Hepatocyte (in vitro differentiated cells): Measurements from ENCODE around the gene COQ5. TPM values are rescaled to one million over a fixed set of nuclear protein-coding genes. Genes with fewer than 3 reads are reported as not detected.

Experiments used
- DNase-seq: peaks from one replicate; pipeline ENCODE4 v3.0.0-alpha.2; 2016; ENCODE audit warnings: low spot score
- H2AFZ ChIP-seq: fragments of 200-600 bp; sonication (generic); 2 replicates; pipeline ENCODE4 v1.6.0; 2016; ENCODE audit warnings: antibody characterized with exemption, mild to moderate bottlenecking
- H3K27ac ChIP-seq: fragments of 200-600 bp; sonication (generic); 2 replicates; pipeline ENCODE4 v1.5.1; 2016; ENCODE audit warnings: mild to moderate bottlenecking
- H3K27me3 ChIP-seq: fragments of 200-600 bp; sonication (generic); 2 replicates; pipeline ENCODE4 v1.6.1; 2016
- H3K36me3 ChIP-seq: fragments of 200-600 bp; sonication (generic); replicated peaks from 2 replicates; pipeline ENCODE4 v1.5.1; 2016; ENCODE audit warnings: low read depth; ENCODE audit not compliant: insufficient read depth
- H3K4me1 ChIP-seq: fragments of 200-600 bp; sonication (generic); 2 replicates; pipeline ENCODE4 v1.5.1; 2016; ENCODE audit warnings: mild to moderate bottlenecking, moderate library complexity; ENCODE audit not compliant: insufficient read depth
- H3K4me2 ChIP-seq: fragments of 200-600 bp; sonication (generic); 2 replicates; pipeline ENCODE4 v1.6.0; 2016
- H3K4me3 ChIP-seq: fragments of 200-600 bp; sonication (generic); 2 replicates; pipeline ENCODE4 v1.5.1; 2016; ENCODE audit warnings: mild to moderate bottlenecking
- H3K79me2 ChIP-seq: fragments of 200-600 bp; sonication (generic); 2 replicates; pipeline ENCODE4 v1.6.0; 2017; ENCODE audit warnings: mild to moderate bottlenecking
- H3K9me2 ChIP-seq: fragments of 200-600 bp; sonication (generic); replicated peaks from 2 replicates; pipeline ENCODE4 v1.6.0; 2017; ENCODE audit warnings: mild to moderate bottlenecking; ENCODE audit not compliant: insufficient read depth
- H3K9me3 ChIP-seq: fragments of 200-600 bp; sonication (generic); 2 replicates; pipeline ENCODE4 v1.5.1; 2016; ENCODE audit warnings: low read depth, mild to moderate bottlenecking
- H4K20me1 ChIP-seq: fragments of 200-600 bp; sonication (generic); 2 replicates; pipeline ENCODE4 v1.6.0; 2016; ENCODE audit warnings: mild to moderate bottlenecking; ENCODE audit not compliant: insufficient read depth, poor library complexity, severe bottlenecking
- CTCF ChIP-seq: fragments of 200-600 bp; sonication (generic); IDR thresholded peaks from 2 replicates; pipeline ENCODE4 v1.5.1; 2016; ENCODE audit warnings: antibody characterized with exemption, mild to moderate bottlenecking; ENCODE audit not compliant: poor library complexity
- EZH2 ChIP-seq: fragments of 200-600 bp; sonication (generic); IDR thresholded peaks from 2 replicates; pipeline ENCODE4 v1.6.1; 2016; ENCODE audit warnings: antibody characterized with exemption, mild to moderate bottlenecking, borderline replicate concordance
- EZH2phosphoT487 ChIP-seq: fragments of 200-600 bp; sonication (generic); IDR thresholded peaks from one replicate; pipeline ENCODE4 v1.6.1; 2018; ENCODE audit warnings: antibody characterized with exemption, mild to moderate bottlenecking, low read depth, moderate library complexity; ENCODE audit not compliant: unreplicated experiment, severe bottlenecking
- WGBS: methylation state at CpG from one replicate; pipeline ENCODE4 v1.1.6; 2016; ENCODE audit warnings: low lambda C conversion rate; ENCODE audit errors: missing lambda C conversion rate; 5-methylcytosine and 5-hydroxymethylcytosine counted together
- polyA plus RNA-seq: library from polyadenylated mRNA; unstranded; fragments of >200 nt; fragmentation: Nextera tagmentation; extraction: Ambion mirVana; gene quantifications from 2 replicates; pipeline ENCODE4 v1.2.1, GENCODE V29; 2016
- small RNA-seq: library from RNA; depleted of rRNA; stranded (forward); fragments of <200 nt; gene quantifications from one replicate; pipeline ENCODE3, GENCODE V24; 2014
- total RNA-seq: library from RNA; depleted of rRNA; stranded (reverse); fragments of >200 nt; gene quantifications from 2 replicates; pipeline ENCODE4 v1.2.3, GENCODE V29; 2014

Gene COQ5
- total and polyA plus RNA-seq, 2 experiments from 2014 or later: 37.0 to 40.7 TPM

GRCh38 chr12:120457133-120457532 lies 71.8 kb downstream of the COQ5 start:
- Histone ChIP-seq H2AFZ (no peak overlapping the region), H3K4me2 (no peak overlapping the region), H3K4me1 (peaks cover 9% of the 10 kb centered on the region), H3K9me3 (no peaks in the 10 kb centered on the region), H3K79me2 (peaks cover 15% of the 10 kb centered on the region), H3K9me2 (no peaks in the 10 kb centered on the region), H3K36me3 (peaks cover 7% of the 10 kb centered on the region), H4K20me1 (peaks cover 5% of the 10 kb centered on the region), H3K27me3 (no peaks in the 10 kb centered on the region), H3K4me3 (no peak overlapping the region), H3K27ac (no peak overlapping the region)
- TF ChIP-seq EZH2: no peak
- TF ChIP-seq EZH2phosphoT487: no peak
- peak; percentile 12 for TF ChIP-seq CTCF
- WGBS: 92% methylated on average over 6 of the region's 6 CpGs
- DNase-seq: no peak

- Histone ChIP-seq H2AFZ (no peak overlapping the region), H3K4me2 (no peak overlapping the region), H3K4me1 (peaks cover 10% of the 10 kb centered on the region), H4K20me1 (no peaks in the 10 kb centered on the region), H3K9me3 (no peaks in the 10 kb centered on the region), H3K79me2 (peaks cover 24% of the 10 kb centered on the region), H3K27ac (no peak overlapping the region), H3K36me3 (no peaks in the 10 kb centered on the region), H3K9me2 (no peaks in the 10 kb centered on the region), H3K27me3 (no peaks in the 10 kb centered on the region), H3K4me3 (no peak overlapping the region)
- TF ChIP-seq EZH2 (no peak), CTCF (no peak), EZH2phosphoT487 (no peak)
- WGBS: 99% methylated on average over 7 of the region's 7 CpGs
- no peak for DNase-seq
Measured at GRCh38 chr12:120455302-120455701, 73.7 kb downstream of the COQ5 start.

DNA sequence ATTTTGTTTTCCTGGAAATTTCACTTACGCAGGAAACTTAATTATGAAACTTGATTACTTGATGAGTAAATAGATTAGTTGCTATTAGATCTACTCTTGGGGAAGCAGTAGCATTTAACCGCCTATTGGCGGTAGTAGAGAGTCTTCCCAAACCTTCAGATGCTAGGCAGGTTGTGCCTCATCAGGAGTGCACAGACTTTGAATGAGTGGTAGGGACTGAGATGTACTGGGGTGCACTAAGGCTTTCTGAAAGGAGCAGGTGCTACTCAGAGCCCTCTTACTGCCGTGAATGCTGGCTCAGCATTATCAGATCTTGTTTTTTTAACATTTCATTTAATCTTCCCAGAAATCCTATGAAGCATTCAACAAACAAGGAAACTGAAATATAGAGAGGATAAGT lies 75.0 kb downstream of the COQ5 start:
- TF ChIP-seq EZH2phosphoT487 (no peak), CTCF (peak; percentile 38)
- Histone ChIP-seq H3K4me2 (no peak overlapping the region), H3K4me3 (no peak overlapping the region), H4K20me1 (no peaks in the 10 kb centered on the region), H3K79me2 (peaks cover 36% of the 10 kb centered on the region), H3K36me3 (no peaks in the 10 kb centered on the region), H3K9me3 (no peaks in the 10 kb centered on the region), H3K27me3 (no peaks in the 10 kb centered on the region), H3K4me1 (peaks cover 10% of the 10 kb centered on the region), H3K27ac (no peak overlapping the region), H2AFZ (no peak overlapping the region), H3K9me2 (no peaks in the 10 kb centered on the region)
- DNase-seq: no peak
- 79% methylated on average over 4 of the region's 4 CpGs for WGBS

Small RNA genes within 50 kb of the gene (small RNA-seq; reads per million reads assigned to genes)
- not detected for gene RF00019

Other genes starting within 250 kb of the COQ5 start
- under 0.01 TPM in 2 replicates for gene RNU4-2, start 237.3 kb downstream of the COQ5 start, total RNA-seq
- gene RNU4-2, start 237.3 kb downstream of the COQ5 start, polyA plus RNA-seq: not detected in 2 replicates
- gene RNU4-1, start 235.9 kb downstream of the COQ5 start, total RNA-seq: under 0.01 TPM in 2 replicates
- gene RNU4-1, start 235.9 kb downstream of the COQ5 start, polyA plus RNA-seq: not detected in 2 replicates
- 3.9 and 7.7 TPM in 2 replicates for gene SIRT4, start 226.8 kb downstream of the COQ5 start, total RNA-seq
- gene SIRT4, start 226.8 kb downstream of the COQ5 start, polyA plus RNA-seq: 3.0 and 5.5 TPM in 2 replicates
- gene PLA2G1B, start 201.4 kb downstream of the COQ5 start, total RNA-seq: 8.5 and 24.9 TPM in 2 replicates
- gene PLA2G1B, start 201.4 kb downstream of the COQ5 start, polyA plus RNA-seq: 14.7 and 18.8 TPM in 2 replicates
- 2.2 and 9.3 TPM in 2 replicates for gene MSI1, start 160.0 kb downstream of the COQ5 start, total RNA-seq
- gene MSI1, start 160.0 kb downstream of the COQ5 start, polyA plus RNA-seq: 4.4 and 5.6 TPM in 2 replicates
- gene COX6A1, start 91.0 kb downstream of the COQ5 start, total RNA-seq: 522 and 581 TPM in 2 replicates
- 964 and 1,059 TPM in 2 replicates for gene COX6A1, start 91.0 kb downstream of the COQ5 start, polyA plus RNA-seq
- 43.6 and 43.8 TPM in 2 replicates for gene TRIAP1, start 82.8 kb downstream of the COQ5 start, total RNA-seq
- gene TRIAP1, start 82.8 kb downstream of the COQ5 start, polyA plus RNA-seq: 42.7 and 53.9 TPM in 2 replicates
- 35.0 and 36.2 TPM in 2 replicates for gene GATC, start 82.7 kb downstream of the COQ5 start, total RNA-seq
- gene GATC, start 82.7 kb downstream of the COQ5 start, polyA plus RNA-seq: 19.0 and 26.0 TPM in 2 replicates
- gene SRSF9, start 59.4 kb downstream of the COQ5 start, total RNA-seq: 157 and 166 TPM in 2 replicates
- gene SRSF9, start 59.4 kb downstream of the COQ5 start, polyA plus RNA-seq: 263 and 312 TPM in 2 replicates
- gene DYNLL1, start 33.0 kb downstream of the COQ5 start, total RNA-seq: 383 and 418 TPM in 2 replicates
- 630 and 641 TPM in 2 replicates for gene DYNLL1, start 33.0 kb downstream of the COQ5 start, polyA plus RNA-seq
- 48.5 and 83.9 TPM in 2 replicates for gene RNF10, start 5.2 kb upstream of the COQ5 start, total RNA-seq
- gene RNF10, start 5.2 kb upstream of the COQ5 start, polyA plus RNA-seq: 128 and 142 TPM in 2 replicates
- 29.3 and 34.0 TPM in 2 replicates for gene POP5, start 52.2 kb upstream of the COQ5 start, total RNA-seq
- 51.1 and 54.0 TPM in 2 replicates for gene POP5, start 52.2 kb upstream of the COQ5 start, polyA plus RNA-seq
- gene CABP1, start 111.5 kb upstream of the COQ5 start, total RNA-seq: 1.5 TPM in 1 of 2 replicates, not detected in the other
- 0.74 TPM in 1 of 2 replicates, not detected in the other for gene CABP1, start 111.5 kb upstream of the COQ5 start, polyA plus RNA-seq
- 132 and 135 TPM in 2 replicates for gene MLEC, start 158.0 kb upstream of the COQ5 start, total RNA-seq
- 210 and 227 TPM in 2 replicates for gene MLEC, start 158.0 kb upstream of the COQ5 start, polyA plus RNA-seq
- 24.7 and 26.0 TPM in 2 replicates for gene UNC119B, start 181.3 kb upstream of the COQ5 start, total RNA-seq
- gene UNC119B, start 181.3 kb upstream of the COQ5 start, polyA plus RNA-seq: 5.2 and 10.9 TPM in 2 replicates
- 53.5 and 59.6 TPM in 2 replicates for gene ACADS, start 196.7 kb upstream of the COQ5 start, total RNA-seq
- gene ACADS, start 196.7 kb upstream of the COQ5 start, polyA plus RNA-seq: 58.0 and 66.8 TPM in 2 replicates